B cell (primary cell): ENCODE measurements around the gene DLG2. TPM values are rescaled to one million over a fixed set of nuclear protein-coding genes. Genes with fewer than 3 reads are reported as not detected.

Experiments used
- ATAC-seq: fragments of 200-7000 bp; cut with Tn5 transposase; one replicate; pipeline ENCODE4 v1.10.0; 2021; ENCODE audit warnings: low read depth, mild to moderate bottlenecking, moderate number of reproducible peaks, moderate library complexity
- CTCF ChIA-PET: fragments of 350-600 bp; sonication (Branson Sonifier 250); formaldehyde crosslinking; loops from one replicate; lab custom pipeline; 2021; ENCODE audit warnings: antibody characterized with exemption, inconsistent platforms; lab: Charles Lee
- POLR2A ChIA-PET: fragments of 350-600 bp; sonication (Branson Sonifier 250); formaldehyde crosslinking; loops from one replicate; lab custom pipeline; 2021; ENCODE audit warnings: antibody characterized with exemption; lab: Charles Lee
- DNase-seq: peaks from one replicate; pipeline ENCODE4 v3.0.0; 2013
- H2AFZ ChIP-seq: 2 replicates; pipeline ENCODE4 v1.6.1; 2012; ENCODE audit warnings: mild to moderate bottlenecking, low read depth, low read length; ENCODE audit not compliant: insufficient read depth, poor library complexity, severe bottlenecking
- H3K27ac ChIP-seq, 2 donors: 1 replicate in 1 of 2; 2 replicates in 1 of 2; pipeline ENCODE4 v1.5.1; 2012 to 2013; ENCODE audit warnings: low read length in 2 of 2, mild to moderate bottlenecking in 2 of 2, moderate library complexity in 1 of 2
- H3K27me3 ChIP-seq, 4 experiments: fragments of 200-600 bp in 1 of 4; sonication (generic) in 1 of 4; replicated peaks in 1 of 4; 1 replicate in 2 of 4; 2 replicates in 2 of 4; pipeline versions ENCODE4 v1.6.1 to v1.7.0; 2013 to 2016; ENCODE audit warnings: low read length in 3 of 4, mild to moderate bottlenecking in 2 of 4, mixed read lengths in 1 of 4, moderate library complexity in 1 of 4; ENCODE audit not compliant: insufficient read depth in 4 of 4, control insufficient read depth in 3 of 4; ENCODE audit errors: control extremely low read depth in 1 of 4
- H3K36me3 ChIP-seq, 2 experiments: replicated peaks in 1 of 2; 1 replicate in 1 of 2; 2 replicates in 1 of 2; pipeline versions ENCODE4 v1.6.1 to v1.7.1; 2013; ENCODE audit warnings: low read length in 1 of 2; ENCODE audit not compliant: insufficient read depth in 2 of 2, control insufficient read depth in 1 of 2; ENCODE audit errors: control extremely low read depth in 1 of 2, extremely low read depth in 1 of 2
- H3K4me1 ChIP-seq, 2 donors: fragments of 200-600 bp in 1 of 2; sonication (generic) in 1 of 2; 1 replicate in 1 of 2; 2 replicates in 1 of 2; pipeline versions ENCODE4 v1.5.1 to v1.6.1; 2013 to 2017; ENCODE audit warnings: low read length in 2 of 2; ENCODE audit not compliant: control insufficient read depth in 2 of 2, insufficient read depth in 2 of 2
- H3K4me2 ChIP-seq: replicated peaks from 2 replicates; pipeline ENCODE3; 2012; ENCODE audit warnings: mild to moderate bottlenecking, low read depth, low read length; ENCODE audit not compliant: poor library complexity, severe bottlenecking
- H3K4me3 ChIP-seq, 5 experiments: fragments of 200-600 bp in 1 of 5; sonication (generic) in 1 of 5; 1 replicate in 3 of 5; 2 replicates in 2 of 5; pipeline versions ENCODE4 v1.5.1 to v1.7.0; 2011 to 2016; ENCODE audit warnings: low read length in 4 of 5, mild to moderate bottlenecking in 4 of 5, low read depth in 2 of 5, control low read depth in 1 of 5, moderate library complexity in 1 of 5; ENCODE audit not compliant: insufficient read depth in 1 of 5; ENCODE audit errors: control extremely low read depth in 1 of 5, extremely low read depth in 1 of 5
- H3K79me2 ChIP-seq: fragments of 200-600 bp; sonication (generic); one replicate; pipeline ENCODE4 v1.6.0; 2016; ENCODE audit warnings: low read length; ENCODE audit not compliant: control insufficient read depth, insufficient read depth
- H3K9ac ChIP-seq: fragments of 200-600 bp; sonication (generic); 2 replicates; pipeline ENCODE4 v1.6.1; 2017; ENCODE audit warnings: mild to moderate bottlenecking, low read length, moderate library complexity
- H3K9me3 ChIP-seq, 3 donors: one replicate each; pipeline versions ENCODE4 v1.6.1 to v1.7.1; 2013; ENCODE audit warnings: low read length in 2 of 3; ENCODE audit not compliant: control insufficient read depth in 2 of 3, insufficient read depth in 1 of 3; ENCODE audit errors: control extremely low read depth in 1 of 3
- H4K20me1 ChIP-seq: 2 replicates; pipeline ENCODE4 v1.6.0; 2012; ENCODE audit warnings: mild to moderate bottlenecking, low read length; ENCODE audit not compliant: insufficient read depth, control insufficient read depth, poor library complexity, severe bottlenecking
- H3K27ac Mint-ChIP-seq: one replicate; pipeline ENCODE4 v1.8.0; 2021; ENCODE audit warnings: mixed read lengths
- H3K27me3 Mint-ChIP-seq: one replicate; pipeline ENCODE4 v1.8.0; 2021; ENCODE audit warnings: mixed read lengths
- H3K4me1 Mint-ChIP-seq: one replicate; pipeline ENCODE4 v1.8.0; 2021; ENCODE audit warnings: mixed read lengths
- H3K4me3 Mint-ChIP-seq: one replicate; pipeline ENCODE4 v1.8.0; 2021; ENCODE audit warnings: mixed read lengths
- H3K9me3 Mint-ChIP-seq: one replicate; pipeline ENCODE4 v1.8.0; 2022; ENCODE audit warnings: mixed read lengths; ENCODE audit not compliant: insufficient read depth
- CTCF ChIP-seq: fragments of 200-600 bp; IDR thresholded peaks from one replicate; pipeline ENCODE4 v1.8.0; 2022; ENCODE audit warnings: antibody characterized with exemption, mild to moderate bottlenecking
- EZH2 ChIP-seq: IDR thresholded peaks from 2 replicates; pipeline ENCODE4 v1.6.1; 2012; ENCODE audit warnings: borderline replicate concordance, low read depth, mild to moderate bottlenecking, moderate library complexity, low read length; ENCODE audit not compliant: insufficient read depth, poor library complexity, severe bottlenecking
- WGBS: methylation state at CpG from one replicate; pipeline ENCODE4 v1.1.5; 2013; ENCODE audit warnings: missing lambda C conversion rate; ENCODE audit not compliant: insufficient coverage; 5-methylcytosine and 5-hydroxymethylcytosine counted together
- intact Hi-C: fragments of 100-400 bp; cut with micrococcal nuclease; formaldehyde crosslinking; loops from one replicate; pipeline ENCODE4 v1.10.0; 2022
- polyA plus RNA-seq: library from polyadenylated mRNA; depleted of rRNA; stranded (reverse); fragments of >200 nt; gene quantifications from 2 replicates; pipeline ENCODE4 v1.2.3, GENCODE V29; 2012
- total RNA-seq, 2 donors: library from RNA; stranded (reverse); fragments of 120-200 nt in 1 of 2; gene quantifications; 1 replicate in 1 of 2; 2 replicates in 1 of 2; pipeline versions ENCODE4 v1.2.3 to v1.2.4, GENCODE V29; 2013 to 2022

Gene DLG2
- total and polyA plus RNA-seq, 2 donors (not counting 1 experiment from before 2014, with no cell fraction given), result 0.54 to 5.4 TPM

- H3K4me1 Mint-ChIP-seq, result no peaks in the 10 kb centered on the region
- no peak overlapping the region for H3K9ac ChIP-seq
- no peak overlapping the region for H3K27ac Mint-ChIP-seq
- H3K4me2 ChIP-seq, result no peak overlapping the region
- no peak for TF ChIP-seq EZH2
- no peak for TF ChIP-seq CTCF
- intact Hi-C loops, result no loop called here
- no peak overlapping the region for H3K4me3 ChIP-seq
- DNase-seq, result no peak
- no peaks in the 10 kb centered on the region for H3K4me1 ChIP-seq
- no peak overlapping the region for H2AFZ ChIP-seq
- peaks cover 3% of the 10 kb centered on the region for H3K27me3 Mint-ChIP-seq
- no CpG with 5 or more reads among the region's 2 CpGs for WGBS
- ChIA-PET POLR2A (no interaction called here), CTCF (no interaction called here)
- H3K9me3 ChIP-seq, result peaks cover 0 to 1% (median 0%) of the 10 kb centered on the region in 3 donors
- H4K20me1 ChIP-seq, result no peaks in the 10 kb centered on the region
- ATAC-seq, result no peak
- no peak overlapping the region for H3K4me3 Mint-ChIP-seq
- no peaks in the 10 kb centered on the region for H3K36me3 ChIP-seq
- H3K9me3 Mint-ChIP-seq, result no peaks in the 10 kb centered on the region
- H3K27me3 ChIP-seq, result no peaks in the 10 kb centered on the region
- H3K79me2 ChIP-seq, result no peaks in the 10 kb centered on the region
- no peak overlapping the region for H3K27ac ChIP-seq
These were observed 1862.5 kb downstream of the DLG2 start for GRCh38 chr11:83764643-83765042.

DNA sequence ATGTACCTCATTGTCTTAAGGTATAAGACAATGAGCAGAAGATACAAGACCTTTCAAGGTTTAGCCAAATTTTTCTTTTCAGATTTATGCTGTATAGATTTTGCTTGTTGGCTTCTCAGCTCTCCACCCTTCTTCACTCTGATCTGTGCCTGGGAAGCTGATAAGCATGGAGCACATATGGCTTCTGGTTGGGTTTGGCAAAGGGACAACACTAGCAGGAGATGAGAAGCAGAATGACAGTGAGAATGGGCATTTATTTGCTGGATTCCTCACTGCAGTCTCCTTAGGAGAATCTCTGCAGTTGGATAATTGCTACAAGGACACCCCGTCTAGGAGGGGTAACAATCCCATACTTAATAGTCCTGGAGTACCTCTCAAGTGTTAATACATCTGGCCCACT, 1866.2 kb downstream of the DLG2 start:
- ChIA-PET CTCF (no interaction called here), POLR2A (no interaction called here)
- Histone ChIP-seq H3K9ac (no peak overlapping the region), H3K36me3 (no peaks in the 10 kb centered on the region), H3K27ac (no peak overlapping the region), H3K9me3 (no peaks in the 10 kb centered on the region), H2AFZ (no peak overlapping the region), H3K27me3 (no peaks in the 10 kb centered on the region), H3K4me3 (no peak overlapping the region), H3K79me2 (no peaks in the 10 kb centered on the region), H4K20me1 (no peaks in the 10 kb centered on the region), H3K4me2 (no peak overlapping the region), H3K4me1 (no peaks in the 10 kb centered on the region)
- H3K4me3 Mint-ChIP-seq, result no peak overlapping the region
- no peaks in the 10 kb centered on the region for H3K27me3 Mint-ChIP-seq
- no peak for ATAC-seq
- TF ChIP-seq EZH2 (no peak), CTCF (no peak)
- no peak for DNase-seq
- no peak overlapping the region for H3K27ac Mint-ChIP-seq
- 83% methylated on average over 1 of the region's 1 CpG for WGBS
- H3K9me3 Mint-ChIP-seq, result no peaks in the 10 kb centered on the region
- no peaks in the 10 kb centered on the region for H3K4me1 Mint-ChIP-seq
- intact Hi-C loops, result no loop called here
